Measurements from ENCODE around the gene EEF1AKMT4.

Gene EEF1AKMT4

DNA sequence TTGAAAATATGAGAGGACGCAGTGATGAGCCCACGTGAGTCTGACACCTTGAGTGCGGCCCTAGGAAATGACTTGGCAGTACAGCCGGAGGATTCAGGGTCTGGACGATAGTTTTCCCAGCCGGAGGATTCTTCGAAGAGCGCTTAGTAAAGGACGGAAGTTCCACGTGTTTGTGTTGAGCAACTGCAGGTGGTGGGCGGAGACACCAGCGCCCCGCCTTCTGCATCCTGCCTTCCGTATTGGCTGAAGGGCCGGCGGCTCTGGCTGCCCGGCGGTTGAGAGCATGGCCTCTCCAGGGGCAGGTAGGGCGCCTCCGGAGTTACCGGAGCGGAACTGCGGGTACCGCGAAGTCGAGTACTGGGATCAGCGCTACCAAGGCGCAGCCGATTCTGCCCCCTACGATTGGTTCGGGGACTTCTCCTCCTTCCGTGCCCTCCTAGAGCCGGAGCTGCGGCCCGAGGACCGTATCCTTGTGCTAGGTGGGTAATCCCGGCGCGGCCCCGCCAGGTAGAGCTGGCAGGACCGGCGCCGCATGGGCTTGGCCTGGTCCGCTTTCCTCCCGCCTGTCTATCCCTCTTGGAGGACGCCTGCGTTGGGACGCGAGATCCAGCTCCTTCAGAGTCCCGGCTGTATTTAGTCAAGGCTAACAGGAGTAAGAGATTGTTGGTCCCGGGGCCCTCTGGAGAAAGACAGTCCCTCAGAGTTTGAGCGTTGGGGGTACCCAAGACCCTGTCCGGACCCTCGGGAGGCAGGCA is at the start of gene EEF1AKMT4:
TSS of gene EEF1AKMT4 (plus strand) at position 261 of the 755 bp plus-strand sequence. CDS start at position 284, 23 bp downstream.
- Histone ChIP-seq H3F3A (ENCODE audit: insufficient read depth, low read length) (peaks cover 14% of the 10 kb centered on the region), H3K36me3 (replicated peaks; ENCODE audit: insufficient read depth, low read length) (no peaks in the 10 kb centered on the region), H3K27me3 (replicated peaks; ENCODE audit: insufficient read depth, low read length) (no peaks in the 10 kb centered on the region), H4K20me1 (ENCODE audit: insufficient read depth, low read length) (no peaks in the 10 kb centered on the region), H3K4me2 (ENCODE audit: low read depth, low read length) (peak within 1 kb of the TSS; percentile 98), H3K79me2 (ENCODE audit: low read length) (peaks cover 32% of the 10 kb centered on the region), H3K27ac (ENCODE audit: low read length) (peak within 1 kb of the TSS; percentile 86), H3K9me2 (replicated peaks; ENCODE audit: insufficient read depth, low read length) (no peaks in the 10 kb centered on the region), H2AFZ (ENCODE audit: low read length) (peak within 1 kb of the TSS; percentile 98), H3K9ac (ENCODE audit: low read length) (peak within 1 kb of the TSS; percentile 94), H3K4me1 (ENCODE audit: low read length) (no peaks in the 10 kb centered on the region), H3K9me3 (replicated peaks; ENCODE audit: insufficient read depth, low read length) (no peaks in the 10 kb centered on the region), H3K4me3 (ENCODE audit: low read length) (peak within 1 kb of the TSS; percentile 99)
- peak; percentile 100 for DNase-seq
- TF ChIP-seq, protein P1, sequence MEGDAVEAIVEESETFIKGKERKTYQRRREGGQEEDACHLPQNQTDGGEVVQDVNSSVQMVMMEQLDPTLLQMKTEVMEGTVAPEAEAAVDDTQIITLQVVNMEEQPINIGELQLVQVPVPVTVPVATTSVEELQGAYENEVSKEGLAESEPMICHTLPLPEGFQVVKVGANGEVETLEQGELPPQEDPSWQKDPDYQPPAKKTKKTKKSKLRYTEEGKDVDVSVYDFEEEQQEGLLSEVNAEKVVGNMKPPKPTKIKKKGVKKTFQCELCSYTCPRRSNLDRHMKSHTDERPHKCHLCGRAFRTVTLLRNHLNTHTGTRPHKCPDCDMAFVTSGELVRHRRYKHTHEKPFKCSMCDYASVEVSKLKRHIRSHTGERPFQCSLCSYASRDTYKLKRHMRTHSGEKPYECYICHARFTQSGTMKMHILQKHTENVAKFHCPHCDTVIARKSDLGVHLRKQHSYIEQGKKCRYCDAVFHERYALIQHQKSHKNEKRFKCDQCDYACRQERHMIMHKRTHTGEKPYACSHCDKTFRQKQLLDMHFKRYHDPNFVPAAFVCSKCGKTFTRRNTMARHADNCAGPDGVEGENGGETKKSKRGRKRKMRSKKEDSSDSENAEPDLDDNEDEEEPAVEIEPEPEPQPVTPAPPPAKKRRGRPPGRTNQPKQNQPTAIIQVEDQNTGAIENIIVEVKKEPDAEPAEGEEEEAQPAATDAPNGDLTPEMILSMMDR (IDR thresholded peaks at IDR 0.05; ENCODE audit: low read length), result peak; percentile 87
- TF ChIP-seq EZH2phosphoT487 (IDR thresholded peaks at IDR 0.05; ENCODE audit: low read length), result no peak

DNA sequence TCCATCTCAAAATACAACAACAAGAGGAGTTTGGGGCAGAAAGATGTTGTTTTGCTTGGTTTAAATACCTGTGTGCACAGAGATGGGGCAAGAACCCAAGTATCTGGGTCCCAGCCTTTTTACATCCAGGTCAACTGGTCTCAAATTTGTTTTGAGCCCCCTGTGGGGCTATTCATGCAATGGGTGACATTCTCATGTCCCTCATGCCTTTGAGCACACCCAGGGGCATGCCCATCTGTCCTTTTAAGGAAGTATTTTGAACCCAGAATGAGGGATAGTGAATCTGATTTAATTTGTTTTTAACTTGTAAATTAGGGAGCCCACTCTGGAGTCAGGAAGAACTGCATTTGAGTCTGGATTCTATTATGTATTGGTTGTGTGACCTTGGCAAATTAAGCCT is 48.6 kb upstream of the EEF1AKMT4 start:
- no peak for DNase-seq
- no peaks in the 10 kb centered on the region for H3K36me3 ChIP-seq (replicated peaks; ENCODE audit: insufficient read depth, low read length)
- no peak overlapping the region for H3K4me2 ChIP-seq (ENCODE audit: low read depth, low read length)
- no peaks in the 10 kb centered on the region for H3F3A ChIP-seq (ENCODE audit: insufficient read depth, low read length)
- H4K20me1 ChIP-seq (ENCODE audit: insufficient read depth, low read length), result no peaks in the 10 kb centered on the region
- H3K9ac ChIP-seq (ENCODE audit: low read length), result no peak overlapping the region
- H3K9me3 ChIP-seq (replicated peaks; ENCODE audit: insufficient read depth, low read length), result no peaks in the 10 kb centered on the region
- H3K4me3 ChIP-seq (ENCODE audit: low read length), result no peak overlapping the region
- no peak overlapping the region for H2AFZ ChIP-seq (ENCODE audit: low read length)
- H3K27ac ChIP-seq (ENCODE audit: low read length), result no peak overlapping the region
- no peaks in the 10 kb centered on the region for H3K9me2 ChIP-seq (replicated peaks; ENCODE audit: insufficient read depth, low read length)
- H3K4me1 ChIP-seq (ENCODE audit: low read length), result no peaks in the 10 kb centered on the region
- TF ChIP-seq, protein P1 (IDR thresholded peaks at IDR 0.05; ENCODE audit: low read length), result no peak
- TF ChIP-seq EZH2 (optimal IDR thresholded peaks at IDR 0.05; ENCODE audit: low read depth, low read length), result no peak
- no peak for TF ChIP-seq EZH2phosphoT487 (IDR thresholded peaks at IDR 0.05; ENCODE audit: low read length)
- H3K27me3 ChIP-seq (replicated peaks; ENCODE audit: insufficient read depth, low read length), result no peaks in the 10 kb centered on the region
- no peaks in the 10 kb centered on the region for H3K79me2 ChIP-seq (ENCODE audit: low read length)

DNA sequence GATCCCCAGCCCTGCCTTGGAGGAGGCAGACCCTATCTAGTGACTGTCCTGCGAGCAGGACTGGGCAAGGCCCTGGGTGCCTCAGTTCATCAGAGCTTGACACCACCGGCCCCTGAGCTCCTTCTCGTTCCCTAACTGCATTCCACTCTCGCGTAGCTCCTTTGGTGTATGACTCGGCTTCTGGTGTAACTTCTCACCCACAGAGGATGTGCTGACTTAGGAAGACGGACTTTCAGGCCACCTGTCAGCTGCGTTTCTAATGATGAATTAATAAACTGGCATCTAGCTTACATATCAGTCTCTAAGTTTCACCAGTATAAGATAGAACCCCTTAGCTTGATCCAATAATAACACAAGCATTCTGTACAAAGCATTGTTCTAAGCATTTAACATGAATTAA is 45.9 kb upstream of the EEF1AKMT4 start:
- DNase-seq, result no peak
- H3K27ac ChIP-seq (ENCODE audit: low read length), result no peak overlapping the region
- no peak for TF ChIP-seq EZH2phosphoT487 (IDR thresholded peaks at IDR 0.05; ENCODE audit: low read length)
- TF ChIP-seq, protein P1 (IDR thresholded peaks at IDR 0.05; ENCODE audit: low read length), result no peak
- TF ChIP-seq EZH2 (optimal IDR thresholded peaks at IDR 0.05; ENCODE audit: low read depth, low read length), result no peak
- H4K20me1 ChIP-seq (ENCODE audit: insufficient read depth, low read length), result no peaks in the 10 kb centered on the region
- H3K4me3 ChIP-seq (ENCODE audit: low read length), result no peak overlapping the region
- no peak overlapping the region for H3K4me2 ChIP-seq (ENCODE audit: low read depth, low read length)
- H2AFZ ChIP-seq (ENCODE audit: low read length), result no peak overlapping the region
- no peak overlapping the region for H3K9ac ChIP-seq (ENCODE audit: low read length)
- H3K4me1 ChIP-seq (ENCODE audit: low read length), result no peaks in the 10 kb centered on the region
- H3K36me3 ChIP-seq (replicated peaks; ENCODE audit: insufficient read depth, low read length), result no peaks in the 10 kb centered on the region
- H3K27me3 ChIP-seq (replicated peaks; ENCODE audit: insufficient read depth, low read length), result peaks cover 5% of the 10 kb centered on the region; the same call in 1 of the 2 replicates
- no peaks in the 10 kb centered on the region for H3K79me2 ChIP-seq (ENCODE audit: low read length)
- H3K9me2 ChIP-seq (replicated peaks; ENCODE audit: insufficient read depth, low read length), result no peaks in the 10 kb centered on the region
- no peaks in the 10 kb centered on the region for H3K9me3 ChIP-seq (replicated peaks; ENCODE audit: insufficient read depth, low read length)
- H3F3A ChIP-seq (ENCODE audit: insufficient read depth, low read length), result no peaks in the 10 kb centered on the region

Data from MM.1S (cell line).